Loucy (cell line): ENCODE results near the gene DNAJB9.

ENCODE experiments used
- H2AFZ ChIP-seq: fragments of 200-600 bp; sonication (generic); 2 replicates; pipeline ENCODE4 v1.6.0; 2016; ENCODE audit warnings: antibody characterized with exemption, mild to moderate bottlenecking, low read length, moderate library complexity
- H3F3A ChIP-seq: fragments of 200-600 bp; 2 replicates; pipeline ENCODE4 v1.6.0; 2016; ENCODE audit warnings: antibody characterized with exemption, low read depth, mild to moderate bottlenecking
- H3K27me3 ChIP-seq: fragments of 200-600 bp; sonication (generic); 2 replicates; pipeline ENCODE4 v1.6.1; 2014; ENCODE audit warnings: low read length, mild to moderate bottlenecking; ENCODE audit not compliant: insufficient read depth, poor library complexity, severe bottlenecking
- H3K36me3 ChIP-seq: fragments of 200-600 bp; sonication (generic); 2 replicates; pipeline ENCODE4 v1.6.1; 2016; ENCODE audit warnings: low read length; ENCODE audit not compliant: insufficient read depth
- H3K4me1 ChIP-seq: fragments of 200-600 bp; sonication (generic); 2 replicates; pipeline ENCODE4 v1.5.1; 2014; ENCODE audit warnings: low read length, mild to moderate bottlenecking; ENCODE audit not compliant: insufficient read depth, poor library complexity, severe bottlenecking
- H3K4me2 ChIP-seq: fragments of 200-600 bp; sonication (generic); 2 replicates; pipeline ENCODE4 v1.6.0; 2014; ENCODE audit warnings: antibody characterized with exemption, low read length, low read depth, mild to moderate bottlenecking; ENCODE audit not compliant: poor library complexity, severe bottlenecking
- H3K4me3 ChIP-seq: fragments of 200-600 bp; sonication (generic); 2 replicates; pipeline ENCODE4 v1.5.1; 2014; ENCODE audit warnings: low read length, mild to moderate bottlenecking, mixed read lengths; ENCODE audit not compliant: poor library complexity, severe bottlenecking
- H3K79me2 ChIP-seq: fragments of 200-600 bp; sonication (generic); 2 replicates; pipeline ENCODE4 v1.6.1; 2014; ENCODE audit warnings: low read length; ENCODE audit not compliant: insufficient read depth
- H3K9ac ChIP-seq: fragments of 200-600 bp; sonication (generic); 2 replicates; pipeline ENCODE4 v1.6.0; 2014; ENCODE audit warnings: mild to moderate bottlenecking, low read depth, low read length, moderate library complexity; ENCODE audit not compliant: poor library complexity, severe bottlenecking
- H3K9me2 ChIP-seq: fragments of 200-600 bp; sonication (generic); replicated peaks from 2 replicates; pipeline ENCODE4 v1.6.1; 2016; ENCODE audit warnings: low read depth, low read length, mixed read lengths
- H3K9me3 ChIP-seq: fragments of 200-600 bp; sonication (generic); 2 replicates; pipeline ENCODE4 v1.6.1; 2014; ENCODE audit warnings: mild to moderate bottlenecking, antibody characterized with exemption, low read length, low read depth; ENCODE audit not compliant: insufficient read depth
- H4K20me1 ChIP-seq: fragments of 200-600 bp; sonication (generic); 2 replicates; pipeline ENCODE4 v1.6.0; 2014; ENCODE audit warnings: antibody characterized with exemption, low read length, mild to moderate bottlenecking; ENCODE audit not compliant: insufficient read depth, poor library complexity, severe bottlenecking
- EZH2phosphoT487 ChIP-seq: fragments of 200-600 bp; IDR thresholded peaks from 2 replicates; pipeline ENCODE4 v1.6.1; 2018; ENCODE audit warnings: antibody characterized with exemption, mild to moderate bottlenecking, moderate library complexity, borderline replicate concordance
- TF ChIP-seq, protein P1 (sequence below): fragments of 200-600 bp; sonication (generic); conservative IDR thresholded peaks from 2 replicates; pipeline ENCODE4 v1.5.1; 2014; ENCODE audit warnings: mild to moderate bottlenecking, antibody characterized with exemption, low read length

The DNAJB9 gene

DNA sequence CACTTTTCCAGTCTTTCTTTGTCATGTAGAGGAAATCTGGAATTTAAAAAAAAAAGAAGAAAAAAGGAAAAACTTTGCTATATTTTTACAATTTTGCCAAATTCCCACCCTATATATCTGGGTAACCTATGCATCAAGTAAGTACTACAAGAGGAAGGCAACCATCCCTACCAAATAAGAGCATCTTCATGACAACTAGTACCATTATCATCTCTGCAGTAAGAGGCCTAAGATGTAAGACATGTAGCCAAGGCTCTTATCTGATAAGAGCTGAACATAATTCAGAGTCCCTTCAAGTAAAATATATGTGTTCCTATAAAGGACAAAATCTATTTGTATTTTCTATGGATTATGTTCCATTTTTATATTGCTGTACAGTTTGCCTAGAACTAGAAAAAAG lies 3.7 kb upstream of the DNAJB9 start:
- no peak overlapping the region for H3K9ac ChIP-seq
- H3F3A ChIP-seq = no peaks in the 10 kb centered on the region
- H3K4me3 ChIP-seq = no peak overlapping the region
- H2AFZ ChIP-seq = no peak overlapping the region
- peaks cover 12% of the 10 kb centered on the region for H4K20me1 ChIP-seq
- H3K27me3 ChIP-seq = no peaks in the 10 kb centered on the region
- H3K4me2 ChIP-seq = peak overlapping the region; percentile 98
- H3K4me1 ChIP-seq = peaks cover 32% of the 10 kb centered on the region
- H3K79me2 ChIP-seq = peaks cover 39% of the 10 kb centered on the region
- TF ChIP-seq EZH2phosphoT487 = no peak
- TF ChIP-seq, protein P1, sequence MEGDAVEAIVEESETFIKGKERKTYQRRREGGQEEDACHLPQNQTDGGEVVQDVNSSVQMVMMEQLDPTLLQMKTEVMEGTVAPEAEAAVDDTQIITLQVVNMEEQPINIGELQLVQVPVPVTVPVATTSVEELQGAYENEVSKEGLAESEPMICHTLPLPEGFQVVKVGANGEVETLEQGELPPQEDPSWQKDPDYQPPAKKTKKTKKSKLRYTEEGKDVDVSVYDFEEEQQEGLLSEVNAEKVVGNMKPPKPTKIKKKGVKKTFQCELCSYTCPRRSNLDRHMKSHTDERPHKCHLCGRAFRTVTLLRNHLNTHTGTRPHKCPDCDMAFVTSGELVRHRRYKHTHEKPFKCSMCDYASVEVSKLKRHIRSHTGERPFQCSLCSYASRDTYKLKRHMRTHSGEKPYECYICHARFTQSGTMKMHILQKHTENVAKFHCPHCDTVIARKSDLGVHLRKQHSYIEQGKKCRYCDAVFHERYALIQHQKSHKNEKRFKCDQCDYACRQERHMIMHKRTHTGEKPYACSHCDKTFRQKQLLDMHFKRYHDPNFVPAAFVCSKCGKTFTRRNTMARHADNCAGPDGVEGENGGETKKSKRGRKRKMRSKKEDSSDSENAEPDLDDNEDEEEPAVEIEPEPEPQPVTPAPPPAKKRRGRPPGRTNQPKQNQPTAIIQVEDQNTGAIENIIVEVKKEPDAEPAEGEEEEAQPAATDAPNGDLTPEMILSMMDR = no peak
- no peaks in the 10 kb centered on the region for H3K36me3 ChIP-seq
- no peaks in the 10 kb centered on the region for H3K9me2 ChIP-seq
- no peaks in the 10 kb centered on the region for H3K9me3 ChIP-seq

DNA sequence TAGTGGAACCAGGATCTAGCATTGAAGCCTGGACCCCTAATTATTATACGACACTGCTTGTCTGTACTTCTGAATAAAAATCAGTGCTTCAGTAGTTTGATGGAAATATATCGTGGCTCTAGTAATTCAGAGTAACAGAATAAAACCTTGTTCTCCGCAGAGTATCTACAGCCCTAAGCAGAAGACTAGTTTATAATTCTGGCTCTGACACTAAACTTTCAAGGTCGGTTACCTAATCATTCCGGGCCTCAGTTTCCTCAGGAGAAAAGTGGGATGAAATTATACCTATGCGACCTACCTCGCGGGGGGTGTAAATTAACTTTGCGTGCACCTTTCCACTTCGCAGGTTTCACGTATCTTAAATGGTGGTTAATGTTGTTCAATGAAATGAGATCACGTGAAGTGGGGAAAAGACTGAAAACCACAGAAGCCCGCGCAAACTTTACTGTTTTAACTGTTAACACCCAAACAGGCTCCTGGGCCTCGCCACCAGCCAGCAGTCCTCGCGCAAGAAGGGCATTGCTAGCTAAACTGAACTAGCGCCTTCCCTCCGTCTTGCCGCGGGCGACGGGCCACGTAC lies 783 bp upstream of the DNAJB9 start:
- H3F3A ChIP-seq = no peaks in the 10 kb centered on the region
- no peaks in the 10 kb centered on the region for H3K27me3 ChIP-seq
- H3K36me3 ChIP-seq = no peaks in the 10 kb centered on the region

DNA sequence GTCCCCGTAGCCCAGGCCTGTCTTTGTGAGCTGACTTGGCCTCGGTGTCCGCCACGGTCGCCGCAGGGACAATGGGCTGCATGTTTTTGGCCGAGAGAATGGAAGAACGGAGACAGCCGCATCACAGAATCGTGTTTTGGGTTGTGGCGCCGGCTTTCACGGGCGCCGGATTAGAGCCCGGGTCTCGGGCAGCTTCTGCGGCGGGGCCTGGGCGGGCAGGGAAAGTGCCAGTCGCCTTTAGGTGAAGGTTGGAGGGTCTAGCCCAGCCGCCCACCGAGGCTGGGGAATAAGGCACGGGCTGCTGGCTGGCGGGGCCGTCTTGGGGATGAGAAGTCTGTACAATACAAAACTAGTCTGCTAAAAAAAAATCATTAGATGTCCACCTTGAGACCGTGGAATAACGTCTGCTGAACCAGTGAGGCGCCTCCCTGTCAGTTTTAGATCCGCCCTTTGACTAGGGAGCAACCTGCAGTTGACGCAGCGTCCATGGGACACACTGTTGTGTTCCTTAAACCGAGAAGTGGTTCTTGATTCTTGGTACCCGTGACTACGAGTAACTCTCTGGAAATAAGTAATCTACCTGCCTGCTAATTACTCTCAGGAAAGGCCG lies 577 bp downstream of the DNAJB9 start:
- H3K36me3 ChIP-seq = peaks cover 1% of the 10 kb centered on the region; the same call in 1 of the 2 replicates
- no peaks in the 10 kb centered on the region for H3K9me3 ChIP-seq
- H3K9ac ChIP-seq = peak overlapping the region; percentile 86
- H3K27me3 ChIP-seq = no peaks in the 10 kb centered on the region
- H2AFZ ChIP-seq = peak overlapping the region; percentile 84
- peaks cover 52% of the 10 kb centered on the region for H4K20me1 ChIP-seq
- TF ChIP-seq EZH2phosphoT487 = no peak
- TF ChIP-seq, protein P1 = no peak
- H3K4me1 ChIP-seq = peaks cover 67% of the 10 kb centered on the region
- peak overlapping the region; percentile 78 for H3K4me2 ChIP-seq
- peaks cover 81% of the 10 kb centered on the region for H3K79me2 ChIP-seq
- peak overlapping the region; percentile 91 for H3K4me3 ChIP-seq
- H3F3A ChIP-seq = no peaks in the 10 kb centered on the region
- no peaks in the 10 kb centered on the region for H3K9me2 ChIP-seq

More for the DNA sequence above, 783 bp upstream of the DNAJB9 start:
- H3K4me3 ChIP-seq = peak overlapping the region; percentile 91
- peaks cover 58% of the 10 kb centered on the region for H3K4me1 ChIP-seq
- peak overlapping the region; percentile 86 for H2AFZ ChIP-seq
- no peaks in the 10 kb centered on the region for H3K9me2 ChIP-seq
- peak overlapping the region; percentile 97 for H3K9ac ChIP-seq
- H3K9me3 ChIP-seq = no peaks in the 10 kb centered on the region
- peak overlapping the region; percentile 98 for H3K4me2 ChIP-seq
- no peak for TF ChIP-seq EZH2phosphoT487
- TF ChIP-seq, protein P1 = no peak
- peaks cover 68% of the 10 kb centered on the region for H3K79me2 ChIP-seq
- H4K20me1 ChIP-seq = peaks cover 40% of the 10 kb centered on the region
